ENCODE data around the gene ETS1. TPM values are rescaled to one million over a fixed set of nuclear protein-coding genes. Genes with fewer than 3 reads are reported as not detected.
A peak's percentile ranks its signal among the peaks of the same experiment; 100 is the strongest.

Gene ETS1
- total RNA-seq, 1 experiment from 2014 or later: 67.7 TPM

GRCh38 chr11:128619540-128620308, 32.4 kb upstream of the ETS1 start:
- no peak for DNase-seq (ENCODE audit: low read depth)

GRCh38 chr11:128619007-128619406, 31.6 kb upstream of the ETS1 start:
- no peak for DNase-seq (ENCODE audit: low read depth)

- no peak for DNase-seq (ENCODE audit: low read depth)
These were observed 31.2 kb upstream of the ETS1 start for GRCh38 chr11:128618603-128619002.

GRCh38 chr11:128616161-128616560, 28.8 kb upstream of the ETS1 start:
- DNase-seq (ENCODE audit: low read depth): no peak

GRCh38 chr11:128615612-128616011, 28.3 kb upstream of the ETS1 start:
- no peak for DNase-seq (ENCODE audit: low read depth)

GRCh38 chr11:128615076-128615475, 27.7 kb upstream of the ETS1 start:
- DNase-seq (ENCODE audit: low read depth): no peak

GRCh38 chr11:128614026-128614425, 26.7 kb upstream of the ETS1 start:
- no peak for DNase-seq (ENCODE audit: low read depth)

- DNase-seq (ENCODE audit: low read depth): no peak
These were observed 26.1 kb upstream of the ETS1 start for GRCh38 chr11:128613300-128613995.

- no peak for DNase-seq (ENCODE audit: low read depth)
These were observed 23.6 kb upstream of the ETS1 start for GRCh38 chr11:128610721-128611617.

GRCh38 chr11:128609785-128610184, 22.4 kb upstream of the ETS1 start:
- no peak for DNase-seq (ENCODE audit: low read depth)

- no peak for DNase-seq (ENCODE audit: low read depth)
These were observed 21.5 kb upstream of the ETS1 start for GRCh38 chr11:128608746-128609407.

GRCh38 chr11:128607819-128608218, 20.5 kb upstream of the ETS1 start:
- DNase-seq (ENCODE audit: low read depth): no peak

GRCh38 chr11:128604723-128605122, 17.4 kb upstream of the ETS1 start:
- no peak for DNase-seq (ENCODE audit: low read depth)

GRCh38 chr11:128603752-128604414, 16.5 kb upstream of the ETS1 start:
- DNase-seq (ENCODE audit: low read depth): peak; percentile 35

- DNase-seq (ENCODE audit: low read depth): no peak
These were observed 15.8 kb upstream of the ETS1 start for GRCh38 chr11:128603003-128603696.

- peak; percentile 56 for DNase-seq (ENCODE audit: low read depth)
These were observed 12.4 kb upstream of the ETS1 start for GRCh38 chr11:128599729-128600128.

- DNase-seq (ENCODE audit: low read depth): no peak
These were observed 11.3 kb upstream of the ETS1 start for GRCh38 chr11:128598506-128599150.

GRCh38 chr11:128598096-128598495, 10.7 kb upstream of the ETS1 start:
- no peak for DNase-seq (ENCODE audit: low read depth)

- no peak for DNase-seq (ENCODE audit: low read depth)
These were observed 9.9 kb upstream of the ETS1 start for GRCh38 chr11:128597209-128597608.

GRCh38 chr11:128596250-128596649, 8.9 kb upstream of the ETS1 start:
- DNase-seq (ENCODE audit: low read depth): no peak

All from M059J (cell line).